ENCODE measurements around the gene RGL3.

- TF ChIP-seq, protein P1, sequence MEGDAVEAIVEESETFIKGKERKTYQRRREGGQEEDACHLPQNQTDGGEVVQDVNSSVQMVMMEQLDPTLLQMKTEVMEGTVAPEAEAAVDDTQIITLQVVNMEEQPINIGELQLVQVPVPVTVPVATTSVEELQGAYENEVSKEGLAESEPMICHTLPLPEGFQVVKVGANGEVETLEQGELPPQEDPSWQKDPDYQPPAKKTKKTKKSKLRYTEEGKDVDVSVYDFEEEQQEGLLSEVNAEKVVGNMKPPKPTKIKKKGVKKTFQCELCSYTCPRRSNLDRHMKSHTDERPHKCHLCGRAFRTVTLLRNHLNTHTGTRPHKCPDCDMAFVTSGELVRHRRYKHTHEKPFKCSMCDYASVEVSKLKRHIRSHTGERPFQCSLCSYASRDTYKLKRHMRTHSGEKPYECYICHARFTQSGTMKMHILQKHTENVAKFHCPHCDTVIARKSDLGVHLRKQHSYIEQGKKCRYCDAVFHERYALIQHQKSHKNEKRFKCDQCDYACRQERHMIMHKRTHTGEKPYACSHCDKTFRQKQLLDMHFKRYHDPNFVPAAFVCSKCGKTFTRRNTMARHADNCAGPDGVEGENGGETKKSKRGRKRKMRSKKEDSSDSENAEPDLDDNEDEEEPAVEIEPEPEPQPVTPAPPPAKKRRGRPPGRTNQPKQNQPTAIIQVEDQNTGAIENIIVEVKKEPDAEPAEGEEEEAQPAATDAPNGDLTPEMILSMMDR (IDR thresholded peaks at IDR 0.05) = peak; percentile 98 to 99 (median 99)
- TF ChIP-seq POLR2A (IDR thresholded peaks at IDR 0.05) = no peak
- TF ChIP-seq POLR2AphosphoS5 (IDR thresholded peaks at IDR 0.05) = peak; percentile 99 to 100 (median 99)
Observed at GRCh38 chr19:11435057-11435832, 16.1 kb upstream of the RGL3 start, which contains the start of the genes ODAD3 and PRKCSH.

Measured in breast epithelium (tissue), 3 donors.